Jurkat, Clone E6-1 (cell line): ENCODE results near the gene RPS21.

ENCODE experiments used
- DNase-seq: peaks from one replicate; pipeline ENCODE4 v3.0.0-alpha.2; 2011; ENCODE audit warnings: low read depth, low spot score
- H3K4me3 ChIP-seq: 2 replicates; pipeline ENCODE4 v1.5.1; 2011; ENCODE audit warnings: mild to moderate bottlenecking, low read length, control low read depth, moderate library complexity

Gene RPS21

DNA sequence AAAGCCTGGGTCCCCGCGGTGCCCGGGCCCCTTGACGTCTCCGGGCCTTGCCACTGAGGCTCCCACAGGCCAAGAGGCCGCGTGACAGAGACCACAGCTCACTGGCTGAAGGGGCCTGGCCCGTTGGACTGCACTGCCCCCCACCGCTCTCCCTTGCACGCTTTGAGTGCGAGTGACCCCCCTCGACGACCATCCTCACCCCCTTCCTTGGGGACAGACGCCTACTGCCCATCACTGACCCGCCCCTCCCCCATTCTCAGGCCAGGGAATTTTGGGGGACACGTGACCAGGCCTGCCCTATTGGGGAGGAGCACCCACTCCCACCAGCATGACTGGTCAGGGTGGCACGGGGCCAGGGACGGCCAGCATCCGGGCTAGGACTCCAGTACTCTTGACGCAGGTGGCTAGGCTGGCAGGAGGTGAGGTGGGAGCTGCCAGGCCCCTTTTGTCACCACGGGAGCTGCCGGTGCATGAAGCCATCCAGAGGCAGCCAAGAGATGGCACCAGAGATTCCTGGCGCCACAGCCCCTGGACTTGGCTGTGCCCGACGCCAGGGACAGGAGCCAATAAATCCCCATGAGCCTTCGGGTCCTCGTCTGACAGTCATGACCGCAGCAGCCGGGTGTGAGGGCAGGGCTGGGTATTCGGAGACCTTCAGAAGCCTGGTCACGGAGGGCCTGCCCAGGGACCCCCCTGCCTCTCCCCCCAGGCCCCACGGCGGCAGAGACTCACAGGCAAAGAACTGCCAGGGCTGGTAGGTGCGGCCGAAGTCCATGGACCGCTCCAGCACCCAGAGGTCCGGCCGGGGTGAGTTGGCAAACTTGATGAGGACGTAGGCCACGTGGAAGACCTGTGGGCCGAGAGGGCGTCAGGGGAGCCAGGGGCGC is 34.3 kb upstream of the RPS21 start:
- DNase-seq: no peak
- H3K4me3 ChIP-seq: no peak overlapping the region

DNA sequence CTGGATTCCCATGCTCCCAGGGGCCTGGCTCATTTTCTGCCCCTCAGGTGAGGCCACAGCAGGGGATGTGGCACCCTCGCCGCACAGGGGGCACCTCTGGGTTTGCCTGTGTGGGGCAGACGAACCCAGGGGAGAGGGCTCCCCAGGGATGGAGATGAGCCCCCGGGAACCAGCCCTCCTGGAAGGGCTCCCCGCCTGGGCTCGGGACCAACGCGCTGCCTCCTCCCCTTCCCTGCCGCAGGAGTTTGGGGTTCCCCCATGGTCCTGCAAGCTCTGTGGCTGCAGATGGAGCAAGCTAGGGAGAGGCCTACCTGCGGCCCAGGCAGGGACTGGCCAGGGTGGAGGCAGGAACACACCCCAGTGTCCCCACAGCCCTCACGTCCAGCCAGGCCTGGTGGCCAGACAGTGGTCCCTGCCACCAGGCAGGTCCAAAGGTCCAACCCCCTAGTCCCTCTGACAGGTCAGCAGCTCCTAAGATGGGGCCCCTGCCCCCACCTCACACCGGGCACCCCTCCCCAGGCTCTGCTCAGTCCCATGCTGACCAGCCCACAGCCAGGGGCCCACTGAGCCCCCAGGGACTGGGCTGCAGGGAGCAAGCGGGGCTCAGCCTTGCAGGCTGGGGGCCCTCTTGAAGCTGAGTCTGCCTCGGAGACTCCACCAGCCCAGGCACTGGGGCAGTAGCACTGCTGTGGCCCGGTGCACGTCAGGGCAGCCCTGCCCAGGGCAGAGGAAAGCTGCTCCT is 33.4 kb upstream of the RPS21 start:
- no peak for DNase-seq
- no peak overlapping the region for H3K4me3 ChIP-seq

DNA sequence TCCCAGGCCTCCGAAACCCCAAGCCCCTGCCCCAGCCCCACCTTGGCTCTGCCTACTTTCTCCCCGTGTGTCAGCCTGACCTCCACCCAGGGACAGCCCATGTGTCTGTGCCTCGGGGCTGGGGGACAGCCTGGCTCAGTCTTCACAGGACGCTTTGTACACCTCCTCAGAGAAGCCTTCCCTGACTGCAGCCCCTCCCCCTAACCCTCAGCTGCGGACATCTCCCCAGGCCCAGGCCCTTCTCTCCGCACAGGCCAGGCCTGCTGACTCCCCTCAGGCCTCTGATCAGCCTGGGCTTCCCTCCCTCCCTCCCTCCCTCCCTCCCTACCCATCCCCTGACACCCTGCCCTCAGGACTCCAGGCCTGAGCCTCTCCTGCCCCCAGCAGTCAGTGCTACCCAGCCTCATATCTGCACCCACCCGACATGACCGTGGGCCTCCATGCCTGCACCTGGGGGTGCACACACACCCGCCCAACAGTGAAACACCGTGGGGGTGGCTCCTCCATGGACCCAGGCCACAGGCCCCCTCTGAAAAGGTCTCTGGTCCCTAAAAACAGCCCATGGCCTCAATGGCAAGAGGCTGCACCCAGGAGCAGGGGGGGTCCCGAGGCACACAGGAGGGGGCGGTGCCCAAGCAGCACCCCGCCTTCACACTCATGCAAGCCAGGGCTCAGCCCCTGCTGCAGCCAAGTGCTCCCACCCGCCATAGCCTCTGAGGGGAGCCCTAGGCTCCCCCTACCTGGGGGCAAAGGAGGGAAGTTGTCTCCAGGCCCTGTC is 32.7 kb upstream of the RPS21 start:
- no peak overlapping the region for H3K4me3 ChIP-seq
- no peak for DNase-seq

DNA sequence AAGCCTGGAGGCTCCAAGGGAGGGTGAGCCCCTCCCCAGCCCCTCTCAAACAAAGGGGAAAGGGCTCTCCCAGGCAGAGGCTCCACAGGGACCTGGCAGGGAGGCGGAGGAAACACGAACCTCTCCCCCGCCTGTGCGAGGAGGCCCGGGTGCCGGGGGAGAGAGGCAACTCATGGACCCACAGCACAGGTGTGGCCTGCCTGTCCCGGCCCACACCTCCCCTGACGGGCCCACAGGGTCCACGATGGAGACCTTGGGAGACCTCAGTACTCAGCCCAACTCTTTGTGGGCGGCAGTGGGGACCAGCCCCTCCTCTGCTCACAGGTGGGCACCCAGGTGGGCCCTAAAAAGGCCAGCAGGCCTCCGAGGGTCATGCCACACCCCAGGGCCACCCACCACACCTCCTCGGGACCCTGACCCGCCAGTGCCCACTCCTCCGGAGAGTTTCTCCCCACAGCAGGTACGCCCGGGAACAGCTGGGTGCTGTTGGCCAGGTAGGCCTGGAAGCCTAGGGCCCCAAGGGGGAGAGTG is 32.0 kb upstream of the RPS21 start:
- no peak for DNase-seq

GRCh38 chr20:62355516-62355877 is 31.4 kb upstream of the RPS21 start:
- no peak overlapping the region for H3K4me3 ChIP-seq
- DNase-seq: no peak

More for the DNA sequence above, 32.0 kb upstream of the RPS21 start:
- H3K4me3 ChIP-seq: no peak overlapping the region

DNA sequence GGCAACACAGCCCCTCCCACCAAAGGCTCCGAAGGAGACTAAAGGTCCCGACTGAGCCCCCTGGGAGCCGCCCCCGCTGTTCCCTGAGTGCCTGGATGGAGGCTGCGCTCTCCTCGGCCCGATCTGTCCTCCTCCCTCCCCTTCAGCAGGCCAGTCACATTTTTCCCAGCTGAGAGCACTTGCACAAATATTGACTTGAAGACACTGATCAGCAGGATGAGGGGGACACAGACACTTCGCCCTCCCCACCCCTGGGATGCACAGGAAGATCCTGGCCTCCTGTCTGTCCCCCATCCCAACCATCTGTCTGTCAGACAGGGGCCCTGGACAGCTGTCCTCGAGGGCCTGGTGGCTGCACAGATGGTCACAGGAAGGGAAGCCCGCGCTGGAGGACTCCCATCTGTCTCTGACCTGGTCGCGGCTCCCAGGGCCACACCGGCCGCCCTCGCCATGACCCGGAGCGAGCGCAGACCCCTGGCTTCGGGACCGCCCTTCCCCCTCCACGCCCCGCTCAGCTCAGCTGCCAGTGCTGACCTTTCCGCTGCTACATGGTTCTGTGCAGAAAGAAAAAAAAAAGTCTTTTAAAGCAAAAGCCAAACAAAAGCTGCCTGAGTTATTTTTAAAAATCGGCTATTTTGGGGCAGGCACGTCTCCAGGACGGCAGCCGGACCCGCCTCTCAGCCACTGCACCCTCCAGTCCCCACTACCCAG is 30.9 kb upstream of the RPS21 start:
- no peak for DNase-seq
- no peak overlapping the region for H3K4me3 ChIP-seq

GRCh38 chr20:62356589-62357186 is 30.2 kb upstream of the RPS21 start:
- H3K4me3 ChIP-seq: no peak overlapping the region
- DNase-seq: no peak

DNA sequence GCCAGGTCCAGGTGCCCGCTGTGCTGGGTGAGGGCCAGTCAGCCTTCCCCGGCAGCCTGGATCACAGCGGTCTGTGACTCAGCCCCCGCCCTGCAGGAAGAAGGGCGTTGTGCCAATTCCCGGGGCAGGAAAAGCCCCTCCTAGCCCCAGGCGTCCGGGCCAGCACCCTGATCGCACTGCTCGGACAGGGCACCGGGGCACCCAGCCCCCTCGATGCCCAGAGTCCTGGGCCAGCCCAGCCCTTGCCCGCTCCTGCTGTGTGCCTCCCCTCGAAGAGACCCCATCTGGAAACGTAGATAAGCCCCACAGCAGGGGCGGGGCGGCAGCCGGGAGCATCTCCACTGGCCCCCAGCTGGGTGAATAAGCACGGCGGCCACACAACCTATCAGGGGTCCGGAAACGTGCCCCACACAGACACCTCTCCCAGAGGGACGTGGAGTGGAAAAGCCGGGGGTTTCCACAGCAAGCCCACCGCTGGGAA is 29.7 kb upstream of the RPS21 start:
- no peak overlapping the region for H3K4me3 ChIP-seq
- DNase-seq: no peak

GRCh38 chr20:62357681-62358080 is 29.2 kb upstream of the RPS21 start:
- no peak overlapping the region for H3K4me3 ChIP-seq
- DNase-seq: no peak

DNA sequence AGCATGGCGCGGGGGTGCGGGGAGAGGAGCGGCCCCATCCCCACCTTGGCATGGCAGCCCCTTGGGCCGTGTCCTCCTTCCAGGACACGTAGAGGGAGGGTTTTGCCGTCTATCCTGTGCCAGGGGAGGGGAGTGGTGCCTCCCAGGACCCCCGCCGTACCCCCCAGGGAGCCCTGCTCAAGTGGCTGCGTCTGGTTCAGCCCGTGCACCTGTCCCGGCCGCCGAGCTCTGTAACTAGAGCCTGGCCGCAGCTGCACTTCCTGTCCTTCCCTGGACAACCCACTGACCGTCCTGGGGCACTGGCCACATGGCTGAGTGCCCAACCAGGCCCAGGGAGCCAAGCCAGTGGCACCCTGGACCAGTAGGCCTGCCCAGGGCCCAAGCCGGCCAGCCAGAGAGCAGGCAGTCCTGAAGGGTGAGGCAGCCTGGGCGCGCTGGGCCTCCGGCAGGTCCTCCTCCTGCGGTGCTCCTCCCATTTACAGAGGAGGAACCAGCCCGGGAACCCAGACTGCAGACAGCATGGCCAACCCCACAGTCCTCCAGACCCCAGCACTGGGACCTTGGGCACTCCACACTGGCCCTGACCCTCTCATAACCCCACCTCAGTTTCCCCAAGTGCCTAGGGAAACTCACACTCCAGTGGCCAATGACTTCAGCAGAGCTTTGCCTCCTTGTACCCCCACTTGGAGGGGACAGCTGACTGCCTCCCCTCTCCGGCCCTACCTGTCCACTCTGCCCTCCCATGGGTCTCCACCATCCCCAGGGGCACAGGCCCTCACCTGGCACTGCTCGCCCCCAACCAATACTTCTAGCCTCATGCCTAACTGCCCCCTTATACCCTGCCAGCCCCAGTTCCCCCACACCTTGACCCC is 28.5 kb upstream of the RPS21 start:
- DNase-seq: no peak
- H3K4me3 ChIP-seq: no peak overlapping the region

DNA sequence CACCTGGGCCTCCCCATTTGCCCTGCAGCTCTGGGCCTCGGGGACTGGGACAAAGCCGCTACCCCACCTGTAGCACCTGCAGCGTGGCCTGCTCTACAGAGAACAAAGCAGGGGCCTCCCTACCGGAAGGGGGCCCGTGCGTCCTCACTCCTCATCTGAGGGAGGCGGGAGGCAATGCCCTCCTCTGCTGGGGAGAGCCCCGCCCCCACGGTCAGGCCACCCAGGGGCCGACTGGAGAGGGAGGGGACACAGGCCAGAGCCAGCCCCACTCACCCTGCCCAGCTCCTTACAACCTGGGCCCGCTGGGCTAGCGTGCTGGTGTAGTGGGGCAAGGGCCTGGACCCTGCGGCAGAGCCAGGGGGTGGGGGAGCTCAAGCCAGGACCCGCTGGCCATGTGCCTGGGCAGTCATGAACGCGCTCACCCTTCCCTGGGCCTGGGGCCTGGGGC is 27.8 kb upstream of the RPS21 start:
- no peak overlapping the region for H3K4me3 ChIP-seq
- no peak for DNase-seq

DNA sequence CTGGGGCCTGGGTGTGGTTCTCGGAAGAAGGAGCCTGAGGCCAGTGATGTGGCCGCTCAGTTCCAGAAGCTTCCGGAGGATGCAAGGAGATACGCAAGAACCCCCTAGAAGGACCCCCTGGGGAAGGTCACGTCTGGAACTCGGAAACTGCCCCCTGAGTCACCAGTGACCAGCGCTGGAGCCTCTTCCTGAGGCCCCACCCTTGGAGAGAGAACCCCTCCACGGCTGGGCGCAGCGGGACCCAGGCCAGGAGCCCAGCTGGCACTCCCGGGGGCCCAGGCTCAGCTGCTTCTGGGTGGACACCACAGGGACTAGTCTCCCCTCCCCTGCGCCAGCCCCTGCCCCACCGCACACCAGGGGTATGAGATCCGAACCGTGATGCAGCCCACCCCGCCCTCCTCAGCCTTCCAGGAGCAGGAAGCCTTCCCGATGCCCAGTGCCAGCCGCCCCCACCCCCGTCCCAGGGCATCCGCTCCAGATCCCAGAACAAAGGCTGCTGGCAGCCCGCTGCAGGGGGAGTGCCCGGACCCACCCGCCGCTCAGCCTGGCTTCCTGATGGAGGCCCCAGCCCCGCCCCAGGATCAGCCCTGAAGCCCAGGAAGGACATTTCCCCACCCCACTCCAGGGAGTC is 27.3 kb upstream of the RPS21 start:
- no peak for DNase-seq
- H3K4me3 ChIP-seq: no peak overlapping the region

DNA sequence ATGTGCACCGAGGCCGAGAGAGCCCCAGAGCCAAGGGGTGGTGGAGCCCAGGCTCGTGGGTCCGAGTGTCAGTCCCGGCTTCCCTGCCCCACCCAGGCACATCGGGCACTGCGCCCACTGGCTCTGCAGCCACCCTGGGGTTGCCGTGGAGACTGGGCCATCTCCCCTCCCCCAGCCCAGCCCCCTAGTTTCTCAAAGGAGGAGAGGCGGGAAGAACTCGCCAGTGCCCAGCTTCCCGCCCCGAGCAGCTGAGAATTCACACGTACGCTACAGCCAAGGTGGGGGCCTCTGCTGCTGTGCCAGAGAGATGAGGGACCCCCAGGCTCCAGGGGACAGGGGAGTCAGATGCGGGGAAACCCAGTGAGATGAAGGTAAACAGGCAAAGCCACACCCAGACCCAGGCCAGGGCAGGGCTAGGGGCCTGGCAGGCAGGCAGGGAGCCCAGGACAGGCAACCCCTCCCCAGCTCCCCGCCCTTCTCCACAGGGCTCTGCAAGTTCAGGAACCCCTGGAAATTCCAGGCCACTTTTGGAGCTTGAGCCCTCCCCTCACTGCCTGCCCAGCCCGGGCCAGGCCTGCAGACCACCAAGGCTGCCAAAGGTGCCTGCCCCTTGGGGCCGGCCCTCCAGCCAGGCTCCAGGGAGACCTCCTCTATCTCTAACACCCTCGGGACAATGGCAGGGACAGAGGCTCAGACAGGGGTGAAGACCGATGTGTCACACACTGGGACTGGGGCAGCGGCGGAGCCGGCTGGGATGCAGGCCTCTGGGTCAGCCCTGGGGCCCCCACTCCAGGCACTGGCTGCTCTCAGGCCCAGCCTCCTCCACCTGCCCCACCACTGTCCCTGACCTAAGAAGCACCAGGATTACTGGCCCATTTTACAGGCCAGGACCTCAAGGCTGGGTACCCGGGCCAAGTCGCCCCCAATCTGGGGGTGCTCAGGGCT is 25.8 kb upstream of the RPS21 start:
- no peak overlapping the region for H3K4me3 ChIP-seq

GRCh38 chr20:62361799-62362589 is 24.9 kb upstream of the RPS21 start:
- no peak overlapping the region for H3K4me3 ChIP-seq
- DNase-seq: no peak

More for the DNA sequence above, 25.8 kb upstream of the RPS21 start:
- DNase-seq: no peak

DNA sequence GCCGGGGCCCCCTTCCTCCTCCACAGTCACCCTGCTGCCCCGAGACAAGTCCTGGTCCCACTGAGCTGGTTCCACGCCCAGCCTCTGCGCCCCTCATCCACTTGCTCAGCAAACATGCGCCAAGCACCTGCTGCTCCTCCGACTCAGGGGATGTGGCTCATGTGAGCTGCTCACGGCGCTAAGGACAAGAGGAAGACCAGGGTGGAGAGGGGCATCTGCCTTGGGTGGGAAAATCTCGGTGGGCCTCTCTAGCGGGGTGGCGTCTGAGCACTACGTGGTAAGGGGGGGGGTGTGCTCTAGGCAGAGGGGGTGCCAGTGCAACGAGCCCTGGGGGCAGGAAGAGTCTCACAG is 24.3 kb upstream of the RPS21 start:
- no peak for DNase-seq

More for the DNA sequence above, 24.3 kb upstream of the RPS21 start:
- H3K4me3 ChIP-seq: no peak overlapping the region
